Progenitor cell of endocrine pancreas (in vitro differentiated cells): ENCODE data around the gene APBA1. TPM values are rescaled to one million over a fixed set of nuclear protein-coding genes. Genes with fewer than 3 reads are reported as not detected.

Experiments used
- DNase-seq: peaks from one replicate; pipeline ENCODE4 v3.0.0; 2021; ENCODE audit warnings: low spot score; ENCODE audit not compliant: unreplicated experiment
- H3K27ac Mint-ChIP-seq: 2 replicates; pipeline ENCODE4 v1.8.0; 2021; ENCODE audit warnings: mild to moderate bottlenecking, moderate library complexity, mixed read lengths
- H3K27me3 Mint-ChIP-seq: 2 replicates; pipeline ENCODE4 v1.8.0; 2021; ENCODE audit warnings: mixed read lengths
- H3K36me3 Mint-ChIP-seq: 2 replicates; pipeline ENCODE4 v1.8.0; 2022; ENCODE audit warnings: mixed read lengths; ENCODE audit not compliant: insufficient read depth
- H3K4me1 Mint-ChIP-seq: 2 replicates; pipeline ENCODE4 v1.8.0; 2021; ENCODE audit warnings: low read depth, mixed read lengths
- H3K4me3 Mint-ChIP-seq: 2 replicates; pipeline ENCODE4 v1.8.0; 2021; ENCODE audit warnings: low read depth, mild to moderate bottlenecking, moderate library complexity, mixed read lengths
- H3K9me3 Mint-ChIP-seq: 2 replicates; pipeline ENCODE4 v1.8.0; 2021; ENCODE audit warnings: low read depth, mixed read lengths
- CTCF ChIP-seq: fragments of 200-600 bp; sonication (generic); IDR thresholded peaks from one replicate; pipeline ENCODE4 v1.5.0; 2021; ENCODE audit warnings: antibody characterized with exemption, mild to moderate bottlenecking; ENCODE audit not compliant: unreplicated experiment
- total RNA-seq: library from RNA; stranded (reverse); gene quantifications from 2 replicates; pipeline ENCODE4 v1.2.1, GENCODE V29; 2021

APBA1 gene
- total RNA-seq, 1 donor from 2014 or later = 1.8 TPM

- Mint-ChIP-seq H3K4me1 (no peaks in the 10 kb centered on the region), H3K4me3 (no peak overlapping the region), H3K27ac (no peak overlapping the region), H3K36me3 (no peaks in the 10 kb centered on the region), H3K27me3 (no peaks in the 10 kb centered on the region), H3K9me3 (no peaks in the 10 kb centered on the region)
- no peak for TF ChIP-seq CTCF
- DNase-seq = no peak
Measured at GRCh38 chr9:69647804-69648203, 24.4 kb downstream of the APBA1 start.

GRCh38 chr9:69646810-69647209 lies 25.4 kb downstream of the APBA1 start:
- Mint-ChIP-seq H3K27me3 (no peaks in the 10 kb centered on the region), H3K27ac (no peak overlapping the region), H3K9me3 (no peaks in the 10 kb centered on the region), H3K4me3 (no peak overlapping the region), H3K4me1 (no peaks in the 10 kb centered on the region), H3K36me3 (no peaks in the 10 kb centered on the region)
- DNase-seq = no peak
- TF ChIP-seq CTCF = no peak

GRCh38 chr9:69645488-69645887 lies 26.7 kb downstream of the APBA1 start:
- H3K27me3 Mint-ChIP-seq = no peaks in the 10 kb centered on the region
- TF ChIP-seq CTCF = no peak
- no peaks in the 10 kb centered on the region for H3K9me3 Mint-ChIP-seq
- no peaks in the 10 kb centered on the region for H3K36me3 Mint-ChIP-seq
- no peak for DNase-seq
- no peak overlapping the region for H3K4me3 Mint-ChIP-seq
- H3K27ac Mint-ChIP-seq = no peak overlapping the region
- H3K4me1 Mint-ChIP-seq = no peaks in the 10 kb centered on the region

- Mint-ChIP-seq H3K4me1 (no peaks in the 10 kb centered on the region), H3K27ac (no peak overlapping the region), H3K27me3 (no peaks in the 10 kb centered on the region), H3K9me3 (no peaks in the 10 kb centered on the region), H3K4me3 (no peak overlapping the region), H3K36me3 (no peaks in the 10 kb centered on the region)
- TF ChIP-seq CTCF = no peak
- DNase-seq = no peak
Measured at GRCh38 chr9:69643098-69643497, 29.1 kb downstream of the APBA1 start.

GRCh38 chr9:69637817-69638200 lies 34.4 kb downstream of the APBA1 start:
- no peaks in the 10 kb centered on the region for H3K27me3 Mint-ChIP-seq
- peaks cover 2% of the 10 kb centered on the region for H3K4me1 Mint-ChIP-seq
- H3K9me3 Mint-ChIP-seq = no peaks in the 10 kb centered on the region
- TF ChIP-seq CTCF = no peak
- no peaks in the 10 kb centered on the region for H3K36me3 Mint-ChIP-seq
- no peak overlapping the region for H3K27ac Mint-ChIP-seq
- DNase-seq = no peak
- no peak overlapping the region for H3K4me3 Mint-ChIP-seq
